ENCODE data around the gene NPC1L1.

The NPC1L1 gene

DNA sequence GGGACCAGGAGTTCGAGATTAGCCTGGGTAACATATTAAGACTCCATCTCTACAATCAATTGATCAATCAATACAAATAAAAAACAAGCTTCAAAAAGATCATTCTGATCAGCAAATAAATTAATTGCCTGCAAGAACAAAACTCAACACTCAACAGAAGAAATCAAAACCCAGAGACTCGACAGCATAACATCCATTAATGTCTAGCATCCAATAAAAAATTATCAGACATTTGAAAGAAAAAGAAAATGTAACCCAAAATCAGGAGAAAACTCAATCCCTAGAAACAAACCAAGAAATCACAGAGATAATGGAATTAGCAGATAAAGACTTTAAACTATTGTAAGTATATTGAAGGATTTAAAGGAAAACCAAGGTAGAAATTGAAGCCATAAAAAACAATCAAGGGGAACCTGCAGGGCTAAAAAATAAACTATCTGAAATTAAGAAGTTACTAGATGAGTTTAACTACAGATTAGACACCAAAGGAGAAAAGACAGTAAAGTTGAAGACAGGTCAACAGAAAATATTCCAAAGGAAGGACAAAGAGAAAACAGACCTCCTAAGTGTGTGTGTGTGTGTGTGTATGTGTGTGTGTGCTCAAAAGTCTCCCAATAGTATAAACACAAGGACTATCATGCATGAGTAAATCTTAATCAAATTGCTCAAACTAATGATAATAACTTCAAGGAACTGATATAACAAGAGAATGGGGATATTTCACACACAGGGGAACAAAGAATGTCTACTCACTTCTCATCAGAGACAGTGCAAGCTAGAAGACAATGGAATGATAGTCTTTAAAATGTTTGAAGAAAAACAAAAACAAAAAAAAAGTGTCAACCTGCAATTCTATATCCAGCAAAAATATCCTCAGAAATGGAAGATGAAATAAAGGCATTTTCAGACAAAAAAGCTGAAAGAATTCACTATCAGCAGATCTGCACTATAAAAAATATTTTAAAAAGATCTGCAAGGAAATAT lies 58.3 kb downstream of the NPC1L1 start:
- DNase-seq (ENCODE audit: low read depth) = no peak
- TF ChIP-seq CTCF (IDR thresholded peaks at IDR 0.05; ENCODE audit: low read depth, low read length, missing control alignments) = no peak
- in situ Hi-C loops (cut with HindIII; ENCODE audit: low sequenced_read_pairs) = loop anchor here (10.0 kb wide), 1 partner anchor 238 kb away; no protein-coding TSS in a partner anchor
- no peak overlapping the region for H3K4me3 ChIP-seq (ENCODE audit: low read depth, low read length)

DNA sequence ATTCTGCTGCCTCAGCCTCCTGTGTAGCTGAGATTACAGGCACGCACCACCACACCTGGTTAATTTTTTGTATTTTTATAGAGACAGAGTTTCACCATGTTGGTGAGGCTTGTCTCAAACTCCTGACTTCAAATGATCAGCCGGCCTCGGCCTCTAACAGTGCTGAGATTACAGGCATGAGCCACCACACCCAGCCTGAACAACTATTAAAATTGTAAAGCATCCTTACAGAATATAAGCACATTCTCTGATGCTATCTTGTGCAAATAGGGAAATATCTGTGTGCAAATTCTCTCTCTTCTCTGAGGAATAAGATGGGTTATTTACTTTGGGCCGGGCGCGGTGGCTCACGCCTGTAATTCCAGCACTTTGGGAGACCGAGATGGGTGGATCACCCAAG lies 63.2 kb downstream of the NPC1L1 start:
- in situ Hi-C loops (cut with HindIII; ENCODE audit: low sequenced_read_pairs) = no loop called here
- DNase-seq (ENCODE audit: low read depth) = no peak
- TF ChIP-seq CTCF (IDR thresholded peaks at IDR 0.05; ENCODE audit: low read depth, low read length, missing control alignments) = no peak
- H3K4me3 ChIP-seq (ENCODE audit: low read depth, low read length) = no peak overlapping the region

DNA sequence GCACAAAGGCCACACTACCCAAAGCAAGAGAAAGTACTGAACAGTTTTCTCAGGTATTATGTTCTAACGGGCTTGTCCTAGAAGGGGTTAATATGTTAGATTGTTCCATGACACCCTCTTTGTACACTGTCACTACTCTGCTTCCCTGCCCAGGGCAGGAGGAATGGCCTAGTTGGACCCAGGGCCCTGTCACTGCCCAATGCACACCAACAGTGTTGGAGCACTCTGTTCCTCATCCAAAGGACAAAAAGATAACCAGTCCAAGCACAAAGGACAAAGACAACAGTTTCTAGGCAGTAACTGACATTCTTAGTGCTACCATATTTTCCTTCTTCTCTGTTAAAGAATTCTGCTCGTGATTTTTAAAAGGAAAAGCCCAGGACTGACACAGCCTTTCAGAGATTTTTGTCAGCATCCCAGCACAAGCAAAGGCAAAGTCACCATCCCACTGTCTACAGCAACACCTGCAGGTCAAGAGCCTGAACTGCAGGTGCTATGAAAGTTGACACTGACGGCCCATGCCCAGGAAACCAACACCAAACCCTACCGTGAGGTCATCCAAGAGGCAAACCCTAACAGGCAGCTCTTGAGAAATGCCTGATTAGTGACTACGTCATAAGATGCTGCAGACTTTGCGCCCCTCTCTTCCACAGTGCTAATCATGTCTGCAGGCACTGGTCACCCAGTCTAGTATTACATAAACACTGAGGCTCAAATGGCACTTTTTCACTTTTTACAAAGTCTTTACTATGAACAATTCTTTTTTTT lies 63.9 kb downstream of the NPC1L1 start:
- in situ Hi-C loops (cut with HindIII; ENCODE audit: low sequenced_read_pairs) = no loop called here
- no peak overlapping the region for H3K4me3 ChIP-seq (ENCODE audit: low read depth, low read length)
- peak; percentile 48 for DNase-seq (ENCODE audit: low read depth)
- peak; percentile 100 for TF ChIP-seq CTCF (IDR thresholded peaks at IDR 0.05; ENCODE audit: low read depth, low read length, missing control alignments)

DNA sequence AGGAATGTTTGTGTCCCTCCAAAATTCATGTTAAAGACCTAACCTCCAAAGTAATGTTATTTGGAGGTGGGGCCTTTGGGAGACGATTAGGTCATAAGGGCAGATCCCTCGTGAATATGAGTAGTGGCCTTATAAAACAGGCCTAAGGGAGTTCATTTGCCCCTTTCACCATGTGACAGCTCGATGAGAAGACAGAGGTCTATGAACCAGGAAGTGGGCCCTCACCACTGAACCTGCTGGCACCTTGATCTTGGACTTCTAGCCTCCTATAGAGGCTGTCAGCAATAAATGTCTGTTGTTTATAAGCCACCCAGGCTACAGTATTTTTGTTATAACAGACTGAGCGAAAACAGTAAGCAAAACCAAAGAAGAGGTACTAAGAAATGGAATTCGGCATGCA lies 64.8 kb downstream of the NPC1L1 start:
- no peak for DNase-seq (ENCODE audit: low read depth)
- TF ChIP-seq CTCF (IDR thresholded peaks at IDR 0.05; ENCODE audit: low read depth, low read length, missing control alignments) = no peak
- in situ Hi-C loops (cut with HindIII; ENCODE audit: low sequenced_read_pairs) = no loop called here
- H3K4me3 ChIP-seq (ENCODE audit: low read depth, low read length) = no peak overlapping the region

GRCh38 chr7:44473295-44473694 lies 67.8 kb downstream of the NPC1L1 start:
- DNase-seq (ENCODE audit: low read depth) = no peak
- in situ Hi-C loops (cut with HindIII; ENCODE audit: low sequenced_read_pairs) = no loop called here
- no peak overlapping the region for H3K4me3 ChIP-seq (ENCODE audit: low read depth, low read length)
- TF ChIP-seq CTCF (IDR thresholded peaks at IDR 0.05; ENCODE audit: low read depth, low read length, missing control alignments) = no peak

DNA sequence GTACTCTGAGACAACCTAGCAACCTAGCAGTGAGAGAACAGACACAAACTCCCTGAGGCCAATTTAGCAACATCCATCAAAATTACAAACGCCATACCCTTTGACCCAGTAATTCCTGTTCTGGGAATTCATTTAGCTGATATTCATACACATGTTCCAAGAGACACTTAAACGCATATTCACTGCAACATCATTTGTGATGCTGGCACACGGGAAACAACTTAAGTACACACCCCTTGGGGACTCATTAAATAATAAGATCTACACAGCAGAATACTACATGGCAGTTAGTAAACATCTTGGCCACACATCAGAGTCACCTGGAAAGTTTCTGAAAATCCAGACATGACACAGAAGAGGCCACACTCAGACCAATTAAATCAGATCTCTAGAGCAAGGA lies 68.3 kb downstream of the NPC1L1 start:
- DNase-seq (ENCODE audit: low read depth) = no peak
- no peak for TF ChIP-seq CTCF (IDR thresholded peaks at IDR 0.05; ENCODE audit: low read depth, low read length, missing control alignments)
- H3K4me3 ChIP-seq (ENCODE audit: low read depth, low read length) = no peak overlapping the region
- in situ Hi-C loops (cut with HindIII; ENCODE audit: low sequenced_read_pairs) = no loop called here

Measured in astrocyte of the cerebellum (primary cell).